ENCODE measurements around the gene CZIB.
"Not testable (repeated sequence)": the region's sequence is repeated elsewhere in the genome, so short reads cannot be mapped to it uniquely, and the experiment has no call there.

CZIB gene

GRCh38 chr1:53188099-53188498 lies 32.3 kb downstream of the CZIB start:
- no peak for DNase-seq

- no peak for DNase-seq
Measured at GRCh38 chr1:53187401-53187800, 33.0 kb downstream of the CZIB start.

- DNase-seq: no peak
Measured at GRCh38 chr1:53186533-53186932, 33.9 kb downstream of the CZIB start.

GRCh38 chr1:53185955-53186297 lies 34.5 kb downstream of the CZIB start:
- DNase-seq: not testable (repeated sequence)

- DNase-seq: no peak
Measured at GRCh38 chr1:53183095-53183990, 37.1 kb downstream of the CZIB start.

GRCh38 chr1:53182716-53183094 lies 37.7 kb downstream of the CZIB start:
- DNase-seq: no peak

GRCh38 chr1:53182111-53182593 lies 38.3 kb downstream of the CZIB start:
- DNase-seq: peak in 1 of 2 experiments; percentile 10

- DNase-seq: no peak
Measured at GRCh38 chr1:53180951-53181350, 39.5 kb downstream of the CZIB start.

- no peak for DNase-seq
Measured at GRCh38 chr1:53180226-53180625, 40.2 kb downstream of the CZIB start.

- no peak for DNase-seq
Measured at GRCh38 chr1:53176452-53177208, 43.8 kb downstream of the CZIB start.

- no peak for DNase-seq
Measured at GRCh38 chr1:53174971-53175913, 45.2 kb downstream of the CZIB start.

GRCh38 chr1:53172426-53173128 lies 47.9 kb downstream of the CZIB start:
- DNase-seq: peak in 1 of 2 experiments; percentile 21

GRCh38 chr1:53166912-53167311 lies 53.5 kb downstream of the CZIB start:
- DNase-seq: no peak

- no peak for DNase-seq
Measured at GRCh38 chr1:53166366-53166765, 54.1 kb downstream of the CZIB start.

GRCh38 chr1:53165408-53165961 lies 54.9 kb downstream of the CZIB start:
- DNase-seq: no peak
